ENCODE data around the gene S100A4.

The S100A4 gene

DNA sequence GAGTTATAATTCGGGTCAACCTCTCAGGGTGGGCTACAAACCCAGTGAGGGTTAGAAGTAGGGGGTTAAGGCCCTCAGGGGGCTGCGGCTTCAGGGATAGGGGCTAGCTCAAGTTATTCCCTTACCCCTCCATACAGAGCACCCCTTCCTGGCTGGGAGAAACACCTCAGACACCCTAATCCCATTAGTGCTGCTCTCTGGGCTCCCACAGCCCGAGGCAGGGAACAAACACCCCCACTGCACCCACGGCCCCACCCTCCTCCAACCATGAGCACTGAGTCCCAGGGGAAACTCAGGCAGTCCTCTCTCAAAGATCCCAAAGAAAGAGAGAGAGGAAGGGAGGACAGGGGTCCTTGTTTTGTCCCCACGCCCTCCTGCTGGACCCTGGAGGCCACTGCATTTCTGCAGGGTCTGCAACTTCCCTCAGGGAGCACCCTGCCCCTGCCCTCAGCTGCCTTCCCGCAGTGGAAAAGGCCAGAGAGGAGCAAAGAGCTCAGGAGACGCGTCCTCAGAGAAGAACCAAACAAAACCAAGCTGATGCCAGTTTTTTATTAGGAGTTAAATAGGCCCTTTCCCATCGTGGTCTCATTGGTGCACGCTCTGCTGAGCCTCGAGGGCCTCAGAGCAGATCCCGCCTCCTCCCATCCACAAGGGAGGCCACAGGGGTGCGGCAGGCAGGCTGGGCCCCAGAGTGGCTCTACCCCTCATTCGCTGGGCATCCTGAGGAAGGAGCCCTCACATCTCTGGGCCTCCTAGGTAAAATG, 1.4 kb upstream of the S100A4 start:
- no peak for DNase-seq

DNA sequence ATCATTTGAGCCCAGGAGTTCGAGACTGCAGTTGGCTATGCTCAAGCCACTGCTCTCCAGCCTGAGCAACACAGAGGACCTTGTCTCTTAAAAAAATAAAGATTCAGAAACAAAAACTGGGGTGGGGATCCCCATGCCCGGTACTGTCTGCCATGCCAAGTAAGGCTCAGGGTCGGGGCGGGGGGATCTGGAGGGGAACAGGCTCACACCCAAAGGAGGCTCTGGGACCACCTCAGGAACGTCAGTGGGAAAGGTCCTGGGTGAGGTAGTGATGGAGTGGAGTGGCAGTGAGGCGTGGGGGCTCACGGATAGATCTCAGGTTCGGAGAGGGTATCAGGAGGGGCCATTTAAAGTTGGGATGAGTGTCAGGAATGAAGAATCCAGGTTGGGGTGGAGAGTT, 765 bp upstream of the S100A4 start:
- DNase-seq: no peak

DNA sequence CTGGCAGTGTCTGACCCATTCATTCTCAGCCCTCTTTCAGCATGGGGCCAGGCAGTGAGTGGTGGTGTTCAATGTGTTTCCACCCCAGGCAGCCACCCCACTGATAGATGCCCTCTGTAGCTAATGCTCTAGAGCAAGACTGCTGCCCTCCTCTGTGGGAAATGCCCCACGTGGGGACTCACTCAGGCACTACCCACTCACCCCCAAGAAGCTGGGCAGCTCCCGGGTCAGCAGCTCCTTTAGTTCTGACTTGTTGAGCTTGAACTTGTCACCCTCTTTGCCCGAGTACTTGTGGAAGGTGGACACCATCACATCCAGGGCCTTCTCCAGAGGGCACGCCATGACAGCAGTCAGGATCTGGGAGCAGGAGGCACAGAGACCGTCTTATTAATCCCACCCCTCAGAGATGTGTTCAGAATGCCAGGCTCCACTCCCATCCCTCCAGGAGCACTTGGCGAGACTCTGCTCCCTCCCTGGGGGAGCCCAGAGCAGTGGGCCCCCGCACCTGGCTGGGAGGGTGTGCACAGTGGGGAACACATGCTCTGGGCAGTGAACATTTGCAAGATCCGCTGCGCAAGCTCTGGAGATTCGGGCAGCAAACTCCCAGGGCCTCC, 1.0 kb downstream of the S100A4 start:
- DNase-seq: no peak

DNA sequence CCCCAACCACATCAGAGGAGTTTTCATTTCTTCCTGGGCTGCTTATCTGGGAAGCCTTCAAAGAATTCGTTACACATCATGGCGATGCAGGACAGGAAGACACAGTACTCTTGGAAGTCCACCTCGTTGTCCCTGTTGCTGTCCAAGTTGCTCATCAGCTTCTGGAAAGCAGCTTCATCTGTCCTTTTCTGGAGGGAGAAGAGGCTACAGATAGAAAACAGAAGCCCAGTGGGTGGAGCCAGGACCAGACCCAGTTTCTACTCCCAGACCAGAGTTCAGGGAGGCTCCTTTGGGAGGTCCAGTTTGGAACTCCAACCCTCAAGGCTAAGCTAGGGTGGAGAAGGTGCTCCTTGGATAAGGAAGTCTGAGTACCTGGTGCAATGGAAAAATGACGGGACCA, 1.9 kb downstream of the S100A4 start:
- DNase-seq: no peak

DNA sequence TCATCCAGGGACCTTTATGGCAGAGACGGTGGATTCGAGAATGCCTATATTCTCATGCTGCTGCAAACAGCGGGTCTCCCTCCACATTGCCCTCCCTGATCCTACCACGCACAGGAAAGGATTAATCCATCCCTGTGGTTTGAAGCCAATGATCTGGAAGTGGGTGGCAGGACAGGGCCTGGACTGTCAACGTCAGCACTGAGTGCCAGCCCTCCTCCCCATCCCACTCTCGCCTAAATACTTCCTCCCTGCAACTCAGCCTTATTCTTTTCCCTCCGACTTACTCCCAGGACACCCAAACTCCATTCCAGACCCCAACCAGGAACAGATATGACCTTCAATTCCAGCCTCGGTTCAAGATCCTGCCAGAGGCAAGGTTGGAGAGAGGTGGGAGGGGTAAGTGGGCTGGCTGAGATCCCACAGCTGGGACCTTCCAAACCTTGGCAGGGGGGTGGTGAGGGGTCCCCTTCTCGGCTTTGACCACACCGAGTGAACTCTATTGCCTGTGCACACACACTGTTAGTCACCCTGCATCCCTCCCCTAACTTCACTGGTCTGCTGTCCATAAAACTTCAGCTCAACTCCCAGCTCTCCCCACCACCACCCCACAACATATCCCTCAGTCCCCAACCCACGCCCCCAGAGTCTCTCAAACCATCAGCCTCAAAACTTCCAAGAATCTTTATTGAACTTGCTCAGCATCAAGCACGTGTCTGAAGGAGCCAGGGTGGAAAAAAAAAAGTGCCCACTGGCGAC, 2.5 kb downstream of the S100A4 start:
- DNase-seq: no peak

GRCh38 chr1:153541641-153542590, 3.7 kb downstream of the S100A4 start:
- DNase-seq: no peak

- peak; percentile 82 to 89 for DNase-seq
Measured at GRCh38 chr1:153540394-153541361, 4.9 kb downstream of the S100A4 start, which contains the start of gene S100A5. Gene S100A5, minus strand, starts transcription at chr1:153540934. Its CDS starts 743 bp downstream, at chr1:153540191.

DNA sequence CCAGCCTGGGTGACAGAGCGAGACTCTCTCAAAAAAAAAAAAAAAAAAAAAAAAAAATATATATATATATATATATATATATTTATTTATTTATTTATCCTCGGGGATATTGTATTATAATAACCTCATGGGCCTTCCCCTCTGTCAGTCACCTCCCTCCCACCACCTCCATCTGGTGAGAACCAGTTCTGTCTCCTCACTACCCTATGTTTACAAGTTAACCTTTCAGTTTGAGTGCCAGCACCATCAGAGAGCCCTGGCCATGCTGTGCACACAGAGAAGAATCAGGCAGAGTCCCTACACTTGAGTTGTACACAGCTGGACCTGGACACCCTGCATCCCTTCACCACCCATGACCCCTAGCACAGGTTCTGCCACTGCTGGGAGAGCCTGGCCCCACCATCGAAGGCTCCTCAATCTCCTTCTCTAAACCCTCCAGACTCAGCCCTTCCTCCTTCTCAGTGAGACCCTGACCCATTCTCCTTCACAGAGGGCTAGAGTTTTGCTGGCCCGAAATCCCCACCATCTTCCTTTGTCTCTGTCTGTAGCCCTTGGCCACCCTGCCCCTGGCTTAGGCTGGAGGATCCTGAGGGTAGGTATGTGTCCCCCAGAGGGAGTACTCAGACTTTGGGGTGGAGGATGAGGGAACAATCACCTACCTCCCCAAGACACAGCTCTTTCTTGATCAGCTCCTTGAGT, 6.1 kb downstream of the S100A4 start:
- DNase-seq: peak in 1 of 2 experiments; percentile 46

DNA sequence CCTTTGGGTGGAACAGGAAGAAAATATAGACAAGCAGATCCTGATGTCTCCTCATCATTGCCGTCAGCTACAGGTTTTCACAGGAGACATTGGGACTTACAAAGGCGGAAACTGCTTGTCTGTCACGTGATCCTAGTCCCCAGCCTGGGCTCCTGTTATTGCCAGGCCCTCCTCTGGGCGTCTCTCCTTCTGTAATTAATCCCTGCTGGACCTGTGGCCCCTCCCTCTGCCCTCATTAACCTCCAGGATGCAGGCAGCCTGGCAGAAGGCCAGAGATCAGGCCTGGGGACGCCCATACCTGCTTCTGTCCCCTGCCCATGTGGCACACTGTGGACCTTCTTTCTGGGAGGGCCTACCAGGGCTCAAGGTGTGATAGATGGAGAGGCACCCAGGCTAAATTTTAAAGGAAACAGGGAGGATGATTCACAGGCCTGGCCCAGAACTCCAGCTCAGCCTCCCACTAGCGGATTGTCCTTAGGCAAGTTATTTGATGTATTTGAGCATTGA, 7.2 kb downstream of the S100A4 start:
- DNase-seq: peak in 1 of 2 experiments; percentile 19

DNA sequence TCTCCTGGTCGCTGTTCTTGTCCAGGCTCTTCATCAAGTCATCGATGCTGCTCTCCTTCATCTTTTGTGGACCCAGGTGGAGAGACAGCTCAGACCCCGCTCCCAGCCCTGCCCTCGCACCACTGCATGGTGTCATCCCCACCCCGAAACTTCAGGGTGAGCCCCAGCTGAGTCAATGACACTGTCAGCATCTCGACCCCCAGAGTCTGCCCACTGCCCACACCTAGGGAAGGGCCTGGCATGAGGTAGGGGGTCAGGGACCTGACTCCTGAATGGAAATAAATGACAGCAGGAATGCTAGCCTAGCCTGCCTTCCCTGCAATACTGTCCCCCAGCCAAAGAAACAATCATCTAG, 8.3 kb downstream of the S100A4 start:
- DNase-seq: no peak

DNA sequence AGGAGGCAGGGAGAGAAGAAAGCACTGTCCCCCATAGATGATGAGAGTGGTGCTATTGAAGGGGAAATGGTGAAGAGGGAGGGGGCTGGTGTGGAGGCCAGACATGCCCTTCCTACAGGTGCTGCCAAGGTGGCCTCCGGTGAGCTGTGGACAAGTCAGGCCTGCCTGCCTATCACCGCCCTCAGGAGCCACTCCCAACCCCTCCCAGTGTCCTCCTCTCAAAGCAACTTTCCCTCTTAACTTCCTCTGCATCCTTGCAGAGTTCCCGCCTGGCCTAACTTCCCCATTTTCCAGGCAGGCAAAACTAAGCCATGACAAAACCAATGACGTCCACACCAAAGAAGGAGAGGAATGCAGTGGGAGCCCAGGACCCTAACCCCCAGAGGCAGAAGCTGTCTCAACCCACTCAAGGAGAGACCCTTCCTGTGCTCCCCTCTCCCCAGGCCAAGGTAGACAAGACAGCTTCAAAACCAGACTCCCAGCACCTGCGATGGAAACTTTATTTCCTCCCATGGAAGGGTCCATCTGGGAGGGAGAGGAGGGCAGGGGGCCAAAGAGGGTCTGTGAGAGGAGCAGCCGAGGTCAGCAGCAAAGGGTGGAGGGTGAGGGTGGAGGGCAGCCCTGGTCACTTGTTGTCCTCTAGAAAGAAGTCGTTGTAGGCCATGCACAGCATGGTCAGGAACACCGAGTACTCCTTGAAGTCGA, 8.8 kb downstream of the S100A4 start:
- DNase-seq: no peak

DNA sequence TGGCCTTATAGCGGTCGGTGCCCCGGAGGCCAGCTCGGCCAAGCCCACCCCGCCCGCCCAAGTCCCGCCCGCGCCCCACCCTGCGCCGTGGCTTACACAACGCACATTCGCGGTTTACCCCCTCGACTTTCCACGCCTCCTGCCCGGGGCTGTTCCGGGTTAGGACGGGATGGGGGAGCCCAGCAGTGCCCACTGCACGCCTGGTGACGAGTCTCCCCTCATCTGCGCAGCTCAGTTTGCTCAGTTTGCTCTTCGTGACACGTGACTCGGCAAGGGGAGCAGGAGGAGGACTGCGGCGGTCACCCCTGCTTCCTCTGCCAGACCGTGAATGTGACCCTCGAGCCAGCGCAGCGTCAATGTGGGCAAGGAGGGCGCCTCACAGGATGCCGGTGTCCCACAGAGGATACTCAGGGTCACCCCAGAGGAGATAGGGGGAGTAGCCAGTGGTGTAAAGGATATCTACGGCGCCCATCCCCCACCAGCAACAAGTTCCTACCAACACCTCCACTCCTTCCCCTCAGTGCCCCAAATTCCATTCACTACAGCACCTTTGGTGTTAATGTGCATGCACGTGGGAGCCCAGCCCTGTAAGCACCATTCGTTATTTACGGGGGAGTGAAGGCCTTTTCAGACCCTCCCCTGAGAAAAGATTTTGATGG, 9.5 kb downstream of the S100A4 start:
- no peak for DNase-seq

DNA sequence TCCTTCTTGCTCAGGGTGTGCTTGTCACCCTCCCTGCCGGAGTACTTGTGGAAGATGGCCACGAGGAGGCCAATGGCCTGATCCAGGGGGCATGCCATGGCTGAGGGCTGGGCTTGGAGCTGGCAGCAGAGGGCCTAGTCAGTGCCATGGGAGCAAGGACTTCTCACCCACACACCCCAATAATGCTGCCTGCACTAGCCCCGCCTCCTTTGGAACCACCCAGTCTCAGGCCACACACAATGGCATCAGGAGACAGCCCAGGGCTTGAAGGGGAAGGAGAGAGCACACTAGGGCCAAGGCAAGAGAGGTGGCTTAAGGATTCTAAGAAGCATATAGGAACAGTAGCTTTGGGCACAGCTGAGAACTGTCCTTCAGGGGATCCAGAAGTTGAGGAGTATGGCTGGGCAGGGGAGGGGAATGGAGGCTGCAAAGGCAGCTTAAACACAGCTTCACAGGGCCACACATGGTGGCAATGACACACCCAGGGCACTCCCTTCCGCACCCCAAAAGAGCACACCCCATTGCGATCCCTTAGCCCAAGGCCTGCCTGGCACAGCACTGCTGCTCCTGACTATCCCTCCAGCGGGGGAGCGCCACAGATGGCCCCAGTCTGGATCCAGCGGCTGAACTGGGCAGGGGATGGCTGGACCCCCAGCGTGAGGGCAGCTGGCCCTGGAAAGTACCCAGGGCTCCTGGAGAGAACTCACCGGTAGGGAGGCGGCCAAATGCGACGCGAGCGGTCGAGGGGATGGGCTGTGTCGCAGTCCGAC, 10.2 kb downstream of the S100A4 start, which contains the start of gene S100A6:
TSS of gene S100A6 (minus strand) at position 750 of the 770 bp plus-strand sequence. CDS start at position 98, 652 bp downstream.
- peak in 1 of 2 experiments; percentile 59 for DNase-seq

- no peak for DNase-seq
Measured at GRCh38 chr1:153534925-153535241, 10.7 kb downstream of the S100A4 start.

GRCh38 chr1:153534226-153534924, 11.2 kb downstream of the S100A4 start:
- DNase-seq: peak in 1 of 2 experiments; percentile 40

DNA sequence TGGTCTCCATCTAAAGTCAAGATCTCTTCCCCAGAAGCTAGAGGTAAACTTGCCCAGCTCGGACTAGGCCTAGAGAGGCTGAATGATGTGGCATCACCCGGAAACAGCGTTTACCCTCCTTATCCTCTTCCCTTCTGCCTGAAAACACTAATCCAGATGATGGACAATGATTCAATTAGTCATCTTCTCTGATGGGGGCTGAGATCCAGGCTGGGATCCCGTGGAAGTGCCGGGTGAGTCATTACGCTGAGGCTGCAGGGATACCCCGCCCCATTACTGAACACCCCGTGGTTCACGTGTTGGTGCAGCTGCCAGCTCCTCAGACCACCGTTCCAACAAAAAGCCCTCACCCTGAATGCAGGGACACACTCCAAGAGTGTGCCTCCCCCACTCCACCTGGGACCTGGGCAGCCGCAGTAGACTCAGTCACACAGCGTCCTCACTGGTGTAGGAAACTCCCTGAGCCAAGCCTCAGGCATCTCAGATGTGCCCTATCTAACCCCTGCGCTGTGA, 11.9 kb downstream of the S100A4 start:
- peak; percentile 77 to 88 for DNase-seq

DNA sequence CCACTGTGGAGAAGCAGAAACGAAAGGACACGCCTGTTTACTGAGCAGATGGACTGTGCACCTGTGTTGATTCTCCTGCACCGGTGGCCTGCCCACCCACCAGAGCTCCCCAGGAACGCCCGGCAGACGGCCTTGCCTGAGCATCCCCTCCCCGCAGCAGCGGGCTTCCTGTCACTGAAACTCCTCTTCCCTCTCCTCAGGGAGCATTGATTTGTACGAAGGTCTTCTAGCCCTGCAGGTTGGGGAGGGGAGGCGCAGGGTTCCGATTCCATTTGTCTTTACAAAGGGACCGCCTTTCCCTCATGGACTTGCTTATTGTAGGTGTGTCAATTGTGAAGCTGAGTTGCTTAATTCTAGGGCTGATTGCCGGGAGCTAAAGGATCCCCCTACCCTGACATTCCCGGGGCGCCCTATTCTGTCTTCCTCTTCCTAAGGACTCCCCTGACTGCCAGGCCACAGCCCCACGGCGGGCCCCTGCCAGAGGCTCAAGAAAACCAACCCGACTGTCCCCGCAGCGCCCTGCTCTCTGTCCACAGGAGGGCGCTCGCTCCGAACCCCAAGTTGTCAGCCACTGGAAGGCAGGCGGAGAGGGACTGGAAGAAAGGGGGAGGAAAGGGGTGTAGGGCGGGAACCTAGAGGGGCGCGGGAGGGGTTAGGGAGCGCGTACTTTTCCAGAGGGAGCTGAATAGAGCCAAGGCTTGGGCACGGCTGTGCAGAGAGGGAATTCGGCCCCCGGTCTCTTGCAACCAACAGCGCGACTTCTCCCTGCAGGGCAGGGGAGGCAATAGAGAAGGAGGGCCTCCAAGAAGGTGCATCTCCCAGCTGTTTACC, 12.6 kb downstream of the S100A4 start:
- DNase-seq: peak; percentile 69 to 90
